Caco-2 (cell line): ENCODE data around the gene CMKLR1. TPM values are rescaled to one million over a fixed set of nuclear protein-coding genes. Genes with fewer than 3 reads are reported as not detected.

Experiments used
- BruUV-seq: library from RNA; stranded (reverse); fragments of 400-500 nt; replicated peaks from 2 replicates; lab custom pipeline; 2021; lab: Mats Ljungman, UMichigan
- CTCF ChIA-PET: fragments of 300-600 bp; sonication (Branson Sonifier 250); formaldehyde crosslinking; loops from one replicate; lab custom pipeline; 2022; ENCODE audit warnings: antibody characterized with exemption; lab: Charles Lee
- POLR2A ChIA-PET: fragments of 300-600 bp; sonication (Branson Sonifier 250); formaldehyde crosslinking; loops from one replicate; lab custom pipeline; 2022; ENCODE audit warnings: antibody characterized with exemption; lab: Charles Lee
- DNase-seq, 2 experiments: peaks; one replicate each; pipeline versions ENCODE4 v3.0.0 to v3.0.0-alpha.2; 2020 to 2022
- H3K27me3 ChIP-seq: replicated peaks from 2 replicates; pipeline ENCODE4 v1.6.0; 2011; ENCODE audit warnings: low read length; ENCODE audit not compliant: control insufficient read depth, insufficient read depth
- H3K36me3 ChIP-seq: 2 replicates; pipeline ENCODE4 v1.5.1; 2011; ENCODE audit warnings: low read length; ENCODE audit not compliant: control insufficient read depth, insufficient read depth
- H3K4me1 ChIP-seq: fragments of 250-450 bp; sonication (Bioruptor Pico); 2 replicates; pipeline ENCODE4 v1.5.1; 2020; ENCODE audit warnings: mild to moderate bottlenecking
- H3K4me3 ChIP-seq: 2 replicates; pipeline ENCODE4 v1.5.1; 2011; ENCODE audit warnings: low read depth, mild to moderate bottlenecking, control low read depth, low read length
- H3K9me3 ChIP-seq: fragments of 250-450 bp; sonication (Bioruptor Pico); 2 replicates; pipeline ENCODE4 v1.5.1; 2020; ENCODE audit warnings: mild to moderate bottlenecking, moderate library complexity
- H3K27ac Mint-ChIP-seq: one replicate; pipeline ENCODE4 v1.8.0; 2022; ENCODE audit warnings: mixed read lengths; ENCODE audit not compliant: unreplicated experiment
- H3K27me3 Mint-ChIP-seq: one replicate; pipeline ENCODE4 v1.8.0; 2022; ENCODE audit warnings: mixed read lengths; ENCODE audit not compliant: insufficient read depth, unreplicated experiment
- H3K36me3 Mint-ChIP-seq: one replicate; pipeline ENCODE4 v1.8.0; 2022; ENCODE audit warnings: mild to moderate bottlenecking, mixed read lengths; ENCODE audit not compliant: insufficient read depth, unreplicated experiment
- H3K4me1 Mint-ChIP-seq: one replicate; pipeline ENCODE4 v1.8.0; 2022; ENCODE audit warnings: low read depth, mixed read lengths; ENCODE audit not compliant: unreplicated experiment
- H3K4me3 Mint-ChIP-seq: one replicate; pipeline ENCODE4 v1.8.0; 2022; ENCODE audit warnings: mild to moderate bottlenecking, moderate library complexity, mixed read lengths; ENCODE audit not compliant: unreplicated experiment
- H3K9me3 Mint-ChIP-seq: one replicate; pipeline ENCODE4 v1.8.0; 2022; ENCODE audit warnings: mixed read lengths; ENCODE audit not compliant: unreplicated experiment
- intact Hi-C: fragments of 100-400 bp; cut with micrococcal nuclease; formaldehyde crosslinking; loops from one replicate; pipeline ENCODE4 v1.10.0; 2022; ENCODE audit not compliant: unreplicated experiment
- total RNA-seq: library from RNA; stranded (reverse); gene quantifications from 2 replicates; pipeline ENCODE4 v1.2.3, GENCODE V29; 2022
- TF ChIP-seq, protein P1 (sequence below), 2 experiments: fragments of 200-600 bp in 1 of 2; IDR thresholded peaks; 1 replicate in 1 of 2; 2 replicates in 1 of 2; pipeline versions ENCODE4 v1.5.1 to v1.8.0; 2011 to 2022; ENCODE audit warnings: antibody characterized with exemption in 1 of 2, control low read depth in 1 of 2, inconsistent platforms in 1 of 2, low read depth in 1 of 2, low read length in 1 of 2, mild to moderate bottlenecking in 1 of 2, moderate library complexity in 1 of 2; ENCODE audit not compliant: insufficient read depth in 1 of 2, severe bottlenecking in 1 of 2, unreplicated experiment in 1 of 2

Gene CMKLR1
- total RNA-seq, 1 experiment from 2014 or later, result not detected

DNA sequence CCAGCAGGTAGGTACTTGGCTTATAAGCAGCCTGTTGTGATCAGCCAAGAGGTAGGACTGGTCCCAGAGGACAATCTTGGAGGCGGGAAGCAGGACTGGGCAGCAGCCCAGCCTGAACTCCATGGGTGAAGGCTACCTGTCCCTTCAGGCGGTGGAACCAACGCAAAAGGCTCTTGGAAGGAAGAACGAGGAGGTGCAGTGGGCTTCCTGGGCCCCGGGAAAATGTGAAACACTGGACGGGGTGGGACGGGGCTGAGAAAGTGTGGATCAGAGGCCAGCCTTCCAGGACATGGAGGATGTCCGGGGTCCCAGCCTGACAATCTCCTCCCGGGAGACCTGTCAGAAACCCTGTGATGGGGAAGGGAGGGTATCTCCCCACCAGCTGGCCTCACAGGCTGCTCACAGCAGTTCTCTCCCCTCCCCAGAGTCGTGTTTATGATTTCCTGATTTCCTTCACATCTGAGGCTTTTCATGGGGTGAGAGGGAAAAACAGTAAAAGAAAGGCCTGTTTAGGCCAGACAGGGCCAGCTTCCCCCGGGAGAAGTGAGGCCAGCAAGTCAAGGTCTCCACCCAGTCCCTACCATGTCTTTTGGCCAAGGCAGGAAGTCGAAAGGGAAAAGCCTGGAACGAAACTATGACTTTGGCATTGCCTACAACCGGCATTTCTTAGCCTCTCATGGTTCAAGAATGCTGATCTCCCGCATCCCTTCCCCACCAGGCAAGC lies 11.3 kb downstream of the CMKLR1 start:
- BruUV-seq, result no TSS peak
- DNase-seq, result no peak
- no peaks in the 10 kb centered on the region for H3K36me3 Mint-ChIP-seq
- ChIA-PET CTCF (no interaction called here), POLR2A (no interaction called here)
- H3K4me1 Mint-ChIP-seq, result no peaks in the 10 kb centered on the region
- intact Hi-C loops, result no loop called here
- no peak overlapping the region for H3K27ac Mint-ChIP-seq
- H3K4me3 Mint-ChIP-seq, result no peak overlapping the region
- H3K4me1 ChIP-seq, result no peaks in the 10 kb centered on the region
- TF ChIP-seq, protein P1, sequence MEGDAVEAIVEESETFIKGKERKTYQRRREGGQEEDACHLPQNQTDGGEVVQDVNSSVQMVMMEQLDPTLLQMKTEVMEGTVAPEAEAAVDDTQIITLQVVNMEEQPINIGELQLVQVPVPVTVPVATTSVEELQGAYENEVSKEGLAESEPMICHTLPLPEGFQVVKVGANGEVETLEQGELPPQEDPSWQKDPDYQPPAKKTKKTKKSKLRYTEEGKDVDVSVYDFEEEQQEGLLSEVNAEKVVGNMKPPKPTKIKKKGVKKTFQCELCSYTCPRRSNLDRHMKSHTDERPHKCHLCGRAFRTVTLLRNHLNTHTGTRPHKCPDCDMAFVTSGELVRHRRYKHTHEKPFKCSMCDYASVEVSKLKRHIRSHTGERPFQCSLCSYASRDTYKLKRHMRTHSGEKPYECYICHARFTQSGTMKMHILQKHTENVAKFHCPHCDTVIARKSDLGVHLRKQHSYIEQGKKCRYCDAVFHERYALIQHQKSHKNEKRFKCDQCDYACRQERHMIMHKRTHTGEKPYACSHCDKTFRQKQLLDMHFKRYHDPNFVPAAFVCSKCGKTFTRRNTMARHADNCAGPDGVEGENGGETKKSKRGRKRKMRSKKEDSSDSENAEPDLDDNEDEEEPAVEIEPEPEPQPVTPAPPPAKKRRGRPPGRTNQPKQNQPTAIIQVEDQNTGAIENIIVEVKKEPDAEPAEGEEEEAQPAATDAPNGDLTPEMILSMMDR (IDR thresholded peaks at IDR 0.05; ENCODE audit: insufficient read depth in 1 of 2, low read depth in 1 of 2, low read length in 1 of 2, severe bottlenecking in 1 of 2, unreplicated experiment in 1 of 2), result no peak
- H3K9me3 Mint-ChIP-seq, result no peaks in the 10 kb centered on the region
- no peaks in the 10 kb centered on the region; the same call in 1 of the 2 replicates for H3K27me3 ChIP-seq
- H3K27me3 Mint-ChIP-seq, result no peaks in the 10 kb centered on the region
- H3K4me3 ChIP-seq, result no peak overlapping the region
- H3K36me3 ChIP-seq, result no peaks in the 10 kb centered on the region
- no peaks in the 10 kb centered on the region for H3K9me3 ChIP-seq

DNA sequence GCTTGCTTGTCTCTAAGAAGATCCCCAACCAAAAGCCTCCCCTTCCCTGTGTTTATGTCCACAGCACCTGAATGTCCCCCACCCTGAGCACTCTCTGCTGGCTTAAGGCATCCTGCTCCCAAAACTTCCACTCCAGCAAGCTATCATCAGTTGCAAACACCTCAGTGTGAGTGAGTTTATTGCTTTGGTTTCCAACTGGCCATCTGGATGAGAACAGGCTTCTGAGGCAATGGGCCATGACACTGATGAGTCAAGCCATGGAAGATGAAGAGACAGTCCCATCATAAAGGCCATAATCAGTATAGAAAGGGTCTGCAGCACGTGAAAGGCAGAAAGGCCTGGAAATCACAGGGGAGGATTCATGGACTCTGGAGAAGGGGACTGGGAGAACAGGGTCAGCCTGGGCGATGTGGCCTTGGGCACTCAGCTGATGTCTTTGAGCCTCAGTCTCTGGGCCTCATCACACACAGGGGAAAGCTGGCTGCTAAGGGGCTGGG lies 12.8 kb downstream of the CMKLR1 start:
- TF ChIP-seq, protein P1 (IDR thresholded peaks at IDR 0.05; ENCODE audit: insufficient read depth in 1 of 2, low read depth in 1 of 2, low read length in 1 of 2, severe bottlenecking in 1 of 2, unreplicated experiment in 1 of 2), result no peak
- Mint-ChIP-seq H3K4me3 (no peak overlapping the region), H3K36me3 (no peaks in the 10 kb centered on the region), H3K27me3 (no peaks in the 10 kb centered on the region), H3K4me1 (no peaks in the 10 kb centered on the region), H3K9me3 (no peaks in the 10 kb centered on the region), H3K27ac (no peak overlapping the region)
- Histone ChIP-seq H3K4me3 (no peak overlapping the region), H3K4me1 (no peaks in the 10 kb centered on the region), H3K9me3 (no peaks in the 10 kb centered on the region), H3K36me3 (no peaks in the 10 kb centered on the region), H3K27me3 (no peaks in the 10 kb centered on the region; the same call in 1 of the 2 replicates)
- ChIA-PET CTCF (no interaction called here), POLR2A (no interaction called here)
- no peak for DNase-seq
- intact Hi-C loops, result no loop called here
- no TSS peak for BruUV-seq

DNA sequence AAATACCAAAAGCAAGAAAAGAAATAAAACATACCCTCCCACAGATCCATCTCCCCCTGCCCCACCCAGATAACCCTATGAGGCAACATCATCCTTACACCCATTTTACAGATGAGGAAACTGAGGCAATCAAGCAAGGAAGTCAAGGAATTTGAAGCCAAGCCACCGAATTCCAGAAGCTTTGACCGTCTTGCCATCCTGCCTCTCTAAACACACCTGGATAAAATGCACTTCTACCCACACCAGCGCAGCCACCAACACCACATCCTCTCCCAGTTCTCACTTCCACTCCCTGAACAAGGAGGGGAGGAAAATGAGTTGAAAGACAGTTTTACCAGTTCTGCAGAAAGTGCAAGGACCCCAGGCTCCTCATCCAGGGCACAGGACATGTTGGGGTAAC lies 13.6 kb downstream of the CMKLR1 start:
- no peak overlapping the region for H3K4me3 Mint-ChIP-seq
- Histone ChIP-seq H3K27me3 (no peaks in the 10 kb centered on the region), H3K9me3 (no peaks in the 10 kb centered on the region), H3K4me1 (no peaks in the 10 kb centered on the region), H3K4me3 (no peak overlapping the region), H3K36me3 (no peaks in the 10 kb centered on the region)
- ChIA-PET CTCF (no interaction called here), POLR2A (no interaction called here)
- peaks cover under 1% of the 10 kb centered on the region for H3K27me3 Mint-ChIP-seq
- intact Hi-C loops, result no loop called here
- no peaks in the 10 kb centered on the region for H3K36me3 Mint-ChIP-seq
- TF ChIP-seq, protein P1 (IDR thresholded peaks at IDR 0.05; ENCODE audit: insufficient read depth in 1 of 2, low read depth in 1 of 2, low read length in 1 of 2, severe bottlenecking in 1 of 2, unreplicated experiment in 1 of 2), result no peak
- no TSS peak for BruUV-seq
- no peaks in the 10 kb centered on the region for H3K4me1 Mint-ChIP-seq
- H3K27ac Mint-ChIP-seq, result no peak overlapping the region
- DNase-seq, result no peak
- H3K9me3 Mint-ChIP-seq, result no peaks in the 10 kb centered on the region
